Measurements from ENCODE around the gene LBX2.
A peak's percentile ranks its signal among the peaks of the same experiment; 100 is the strongest.

LBX2 gene, protein sequence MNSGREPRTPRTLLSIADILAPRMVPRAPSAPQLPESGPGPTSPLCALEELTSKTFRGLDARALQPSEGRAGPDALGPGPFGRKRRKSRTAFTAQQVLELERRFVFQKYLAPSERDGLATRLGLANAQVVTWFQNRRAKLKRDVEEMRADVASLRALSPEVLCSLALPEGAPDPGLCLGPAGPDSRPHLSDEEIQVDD

DNA sequence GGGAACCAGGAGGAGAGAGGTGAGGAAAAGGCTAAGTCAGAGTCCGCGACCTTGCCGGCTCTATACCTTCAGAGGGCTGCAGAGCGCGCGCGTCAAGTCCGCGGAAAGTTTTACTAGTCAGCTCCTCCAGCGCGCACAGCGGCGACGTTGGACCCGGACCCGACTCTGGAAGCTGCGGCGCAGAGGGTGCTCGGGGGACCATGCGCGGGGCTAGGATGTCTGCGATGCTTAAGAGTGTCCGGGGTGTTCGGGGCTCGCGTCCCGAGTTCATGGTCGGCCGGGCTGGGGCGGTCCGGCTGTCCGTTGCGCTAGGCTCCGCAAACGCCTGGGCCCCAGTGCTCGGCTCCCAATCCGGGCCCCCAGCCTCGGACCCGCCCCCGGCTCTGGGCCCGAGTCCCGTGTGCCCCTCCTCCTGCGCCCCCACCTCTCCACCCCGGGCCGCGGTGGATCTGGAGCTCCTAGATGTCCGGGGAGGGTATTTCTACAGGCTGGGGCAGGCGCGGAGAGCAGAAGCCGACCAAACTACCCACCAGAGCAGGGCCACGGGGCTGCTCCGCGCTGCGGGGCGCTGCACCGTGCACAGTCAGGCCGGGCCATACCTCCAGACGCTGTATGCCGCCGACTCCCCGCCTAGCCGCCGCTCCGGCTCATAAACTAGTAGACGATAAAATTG, at the start of gene LBX2:
LBX2 (minus strand) TSS at position 337 of the 673 bp plus-strand sequence; CDS start at position 271, 66 bp downstream.
- no peak for DNase-seq

DNA sequence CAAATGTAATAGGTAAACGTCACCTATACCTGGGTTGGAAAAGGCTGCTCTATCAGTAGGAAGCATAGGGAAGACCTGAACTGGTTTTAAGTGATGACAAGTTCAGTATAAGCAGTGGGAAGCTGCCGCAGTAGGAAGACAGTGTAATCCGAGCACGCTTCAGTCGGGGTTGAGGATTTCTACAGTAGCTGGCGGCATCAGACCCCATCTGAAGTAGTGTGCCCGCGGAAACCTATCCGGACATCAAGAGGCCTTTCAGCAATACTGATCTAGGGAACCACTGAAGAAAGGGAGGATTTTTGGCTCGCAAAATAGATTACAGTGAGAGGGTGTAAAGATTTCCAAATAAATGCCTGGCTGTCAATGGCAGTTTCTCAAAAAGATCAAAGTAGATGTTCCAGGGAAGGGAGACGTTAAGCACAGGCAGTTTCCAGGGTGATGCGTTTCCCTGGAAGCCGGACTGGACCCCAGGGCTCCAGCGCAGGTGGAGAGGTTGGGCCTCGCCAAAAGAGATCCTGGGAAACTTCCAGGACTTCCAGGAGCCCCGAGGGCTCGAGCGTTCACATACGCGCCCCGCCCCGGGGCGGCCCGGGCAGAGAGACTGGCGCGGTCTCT, 49.0 kb upstream of the LBX2 start:
- DNase-seq = no peak

DNA sequence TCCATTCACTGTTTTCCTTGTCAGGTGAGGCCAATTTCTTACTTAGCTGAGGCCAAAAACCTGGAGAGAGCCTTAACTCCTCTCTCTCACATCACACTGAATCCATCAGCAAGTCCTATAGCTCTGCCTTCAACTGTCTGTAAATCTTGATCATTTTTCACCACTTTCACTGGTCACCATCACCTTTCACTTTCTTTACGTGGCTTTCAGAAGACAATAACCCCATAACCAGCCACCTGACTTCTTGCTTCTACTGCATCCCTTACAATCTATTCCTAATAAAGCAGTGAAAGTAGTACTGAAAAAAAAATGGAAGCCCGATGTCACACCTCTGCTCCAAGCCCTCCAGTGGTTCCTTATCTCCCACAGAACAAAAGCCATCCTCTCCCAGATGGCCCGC, 46.6 kb upstream of the LBX2 start:
- no peak for DNase-seq

DNA sequence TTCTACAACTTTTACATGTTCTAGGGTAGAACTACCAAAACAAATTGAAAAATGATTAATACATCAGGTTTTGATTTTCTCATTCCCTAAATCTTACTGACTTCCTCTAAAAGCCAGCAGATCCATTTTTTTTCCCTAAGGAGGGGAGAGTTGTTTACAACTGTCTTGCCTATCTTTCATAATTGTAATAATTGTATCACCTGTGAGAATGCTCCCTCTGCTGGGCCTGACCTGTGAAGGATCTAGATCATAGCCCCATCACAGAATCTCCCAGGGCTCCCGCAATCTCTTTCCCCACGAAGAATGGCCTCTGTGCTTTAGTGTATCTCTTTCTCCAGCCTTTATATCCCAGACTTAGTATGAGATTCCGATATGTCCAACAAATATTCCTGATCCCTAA, 45.2 kb upstream of the LBX2 start:
- DNase-seq = no peak

DNA sequence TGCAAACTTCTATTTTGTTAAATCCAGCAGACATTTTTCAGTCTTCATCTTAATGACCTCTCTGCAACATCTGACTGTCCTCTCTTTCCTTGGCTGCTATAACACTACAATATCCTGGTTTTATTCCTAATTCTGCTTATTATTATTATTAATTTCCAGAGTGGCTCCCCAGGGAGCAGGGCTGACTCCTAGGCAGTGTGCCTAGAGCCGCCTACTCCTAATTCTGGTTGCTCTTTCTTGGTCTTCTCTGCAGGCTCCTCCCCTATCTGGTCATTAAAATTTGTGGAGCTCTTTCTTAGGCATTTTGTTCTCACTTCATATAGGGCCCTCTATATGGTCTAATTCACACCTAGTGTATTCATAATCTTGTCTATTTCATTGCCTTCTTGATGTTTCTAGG, 43.6 kb upstream of the LBX2 start:
- no peak for DNase-seq

DNA sequence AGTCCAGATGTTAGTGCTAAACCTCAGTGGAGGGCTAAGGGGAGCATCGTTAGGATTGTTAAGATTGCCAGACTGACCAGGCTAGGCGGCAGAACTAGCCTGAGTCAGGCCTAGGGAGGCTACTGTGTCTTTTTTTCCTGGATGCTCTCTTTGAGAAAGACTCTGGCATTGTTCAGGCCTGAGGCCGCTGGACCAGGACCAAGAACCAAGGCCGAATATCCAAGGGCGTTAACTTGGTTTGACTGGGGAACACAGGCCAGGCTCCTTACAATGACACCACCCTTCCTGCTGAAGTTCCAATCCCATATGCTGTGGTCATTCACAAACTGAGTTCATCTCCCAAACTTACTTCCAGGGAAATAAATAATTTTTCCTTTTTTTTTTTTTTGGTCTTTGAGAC, 40.9 kb upstream of the LBX2 start:
- no peak for DNase-seq

DNA sequence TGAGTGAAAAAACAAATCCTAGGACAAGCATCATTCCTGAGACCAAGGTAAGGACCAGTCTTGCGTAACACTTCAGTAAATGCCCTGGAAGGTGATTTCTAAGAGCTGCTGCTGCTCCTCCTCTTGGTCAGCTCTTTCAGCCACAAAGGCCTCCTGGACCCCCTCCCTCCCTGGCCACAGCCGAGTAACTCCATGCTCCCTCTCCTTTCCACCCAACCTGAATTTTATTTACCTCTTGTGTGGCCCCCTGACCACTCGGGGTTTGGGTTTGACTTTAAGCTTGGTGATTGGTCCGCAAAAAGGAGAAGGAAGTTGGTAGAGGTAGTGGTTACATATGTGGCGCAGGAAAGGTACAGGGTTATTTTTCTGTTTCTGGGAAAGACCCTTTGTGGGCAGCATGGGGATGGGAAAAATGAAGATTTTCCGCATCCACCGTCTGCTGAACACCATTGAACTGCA, 39.5 kb upstream of the LBX2 start:
- no peak for DNase-seq

DNA sequence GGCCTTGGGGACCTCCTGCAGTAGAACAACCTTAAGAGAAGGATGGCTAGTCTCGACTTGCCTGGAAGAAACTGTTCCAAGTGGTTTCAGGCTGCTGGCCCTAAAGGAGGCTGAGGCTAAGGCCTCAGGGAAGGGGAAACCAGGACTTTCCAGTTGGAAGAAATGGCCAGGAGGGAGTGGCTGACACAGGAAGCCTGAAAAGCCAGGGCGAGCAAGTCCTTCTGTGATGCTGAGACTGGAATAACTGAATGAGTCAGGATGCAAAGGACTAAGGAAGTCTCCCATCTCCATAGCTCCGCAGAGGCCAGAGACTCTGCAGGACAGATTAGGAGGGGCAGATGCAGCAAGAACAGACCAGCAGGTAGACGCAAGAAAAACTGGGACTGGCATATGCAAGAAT, 37.7 kb upstream of the LBX2 start:
- no peak for DNase-seq

DNA sequence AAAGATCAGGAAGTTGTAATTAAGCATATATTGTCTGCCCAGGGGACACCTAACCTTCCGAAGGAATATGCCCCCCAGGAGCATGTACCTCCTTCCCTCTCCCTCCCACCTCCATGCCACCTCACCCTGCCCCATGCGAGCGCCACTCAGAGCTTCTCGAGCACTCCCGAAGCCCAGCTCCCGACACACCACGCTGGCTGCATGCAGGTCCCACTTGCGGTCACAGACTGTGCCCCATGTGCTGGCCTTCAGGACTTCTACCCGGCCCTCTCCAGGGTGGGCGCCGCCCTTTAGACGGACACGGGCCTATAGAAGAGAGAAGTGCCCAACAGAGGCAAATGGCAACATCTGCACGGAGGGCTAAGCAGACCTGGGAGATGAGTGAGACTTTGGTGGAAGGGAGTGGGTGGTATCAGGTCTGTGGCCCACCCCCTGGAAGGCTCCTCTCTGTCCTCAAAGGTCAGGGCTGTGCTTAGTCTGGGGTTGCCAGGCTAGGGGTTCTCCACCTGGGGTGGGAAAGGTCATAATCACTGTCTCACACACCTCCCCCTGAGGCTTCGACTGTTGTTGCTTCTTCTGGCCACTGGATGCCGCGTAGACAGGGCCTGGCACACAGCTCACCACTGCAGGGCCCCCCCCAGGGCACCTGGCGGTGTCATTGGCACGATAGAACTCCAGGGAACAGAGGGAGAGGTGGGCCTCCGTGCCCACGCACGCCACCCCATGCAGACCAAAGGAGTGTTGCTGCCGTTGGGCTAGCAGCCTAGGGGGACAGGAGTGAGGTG, 37.0 kb upstream of the LBX2 start:
- no peak for DNase-seq

DNA sequence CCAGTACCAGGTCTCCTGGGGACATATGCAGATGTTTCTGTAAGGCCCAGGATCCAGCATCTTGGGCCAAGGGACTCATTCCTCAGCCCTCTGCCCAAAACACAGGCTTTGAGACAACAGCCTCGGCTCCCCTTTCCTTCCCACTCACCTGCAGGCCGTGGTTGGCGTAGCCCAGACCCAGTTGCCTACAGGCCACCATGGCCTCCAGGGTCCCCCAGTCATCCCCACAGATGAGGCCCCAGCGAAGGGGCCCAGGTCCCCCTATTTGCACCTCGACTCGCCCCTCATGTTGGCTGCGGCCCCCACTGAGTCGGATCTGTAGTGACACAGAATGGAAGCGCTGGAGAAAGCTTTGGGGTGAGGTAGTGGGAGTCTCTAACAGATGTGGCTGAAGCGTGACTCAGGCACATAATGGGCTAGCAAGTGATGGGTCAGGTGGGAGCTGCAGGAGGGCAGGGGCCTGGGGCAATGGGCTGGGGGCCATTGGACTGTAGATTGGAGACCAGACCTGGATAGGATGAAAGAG, 36.1 kb upstream of the LBX2 start:
- DNase-seq = no peak

DNA sequence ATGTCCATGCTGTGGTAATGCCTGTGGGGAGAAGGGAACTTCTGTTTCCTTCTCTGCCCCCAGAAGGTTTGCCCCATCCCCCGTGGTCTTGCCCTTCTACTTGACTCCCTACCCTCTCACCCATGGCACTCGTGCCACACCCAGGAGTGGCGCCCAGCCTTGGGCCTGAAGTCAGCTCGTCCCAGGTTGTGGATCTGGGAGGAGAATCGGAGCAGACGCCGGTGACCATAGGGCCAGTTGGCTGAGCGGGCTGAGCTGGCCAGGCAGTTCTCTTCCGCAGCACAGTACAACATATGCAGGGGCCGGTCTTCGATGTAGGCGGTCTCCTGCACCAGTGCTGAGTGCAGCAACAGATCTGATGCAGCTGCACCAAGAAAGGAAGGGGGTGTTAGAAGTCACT, 35.0 kb upstream of the LBX2 start:
- DNase-seq = no peak

DNA sequence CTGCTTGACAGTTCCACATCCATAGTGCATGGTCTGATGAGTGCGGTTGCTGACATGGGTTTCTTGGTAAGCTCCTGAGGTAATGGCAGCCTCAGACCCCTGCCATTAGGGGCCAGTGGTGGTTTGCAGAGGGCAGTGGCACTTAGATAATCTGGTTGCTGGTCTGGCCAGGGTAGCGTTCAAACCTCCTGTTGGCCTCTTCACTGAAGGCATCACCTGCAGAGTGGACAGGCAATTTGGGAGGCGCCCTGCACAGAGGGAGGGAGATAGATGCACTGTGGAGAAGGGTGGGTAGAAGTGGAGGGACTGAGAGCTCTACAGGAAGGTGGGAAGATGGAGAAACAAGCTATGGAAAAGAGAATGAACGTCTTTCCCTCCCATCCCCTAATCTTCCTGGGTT, 34.1 kb upstream of the LBX2 start:
- no peak for DNase-seq

DNA sequence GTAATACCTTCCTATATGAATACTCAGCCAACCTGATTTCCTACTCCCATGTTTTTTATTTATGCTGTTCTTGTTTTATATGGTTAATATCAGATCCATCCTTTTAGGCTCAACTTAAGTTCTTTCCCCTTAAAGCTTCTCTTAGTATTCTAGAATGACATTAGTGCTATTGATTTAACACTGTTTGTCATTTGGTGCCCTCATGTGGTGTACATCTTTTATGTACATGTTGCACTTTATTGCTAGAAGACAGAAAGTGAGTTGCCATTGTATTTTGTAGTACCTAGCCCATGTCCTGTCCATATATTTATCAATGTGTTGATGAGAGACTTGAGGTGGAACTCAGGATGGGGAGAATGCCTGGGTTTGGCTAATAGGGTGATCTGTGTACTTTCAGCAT, 32.8 kb upstream of the LBX2 start:
- DNase-seq = no peak

DNA sequence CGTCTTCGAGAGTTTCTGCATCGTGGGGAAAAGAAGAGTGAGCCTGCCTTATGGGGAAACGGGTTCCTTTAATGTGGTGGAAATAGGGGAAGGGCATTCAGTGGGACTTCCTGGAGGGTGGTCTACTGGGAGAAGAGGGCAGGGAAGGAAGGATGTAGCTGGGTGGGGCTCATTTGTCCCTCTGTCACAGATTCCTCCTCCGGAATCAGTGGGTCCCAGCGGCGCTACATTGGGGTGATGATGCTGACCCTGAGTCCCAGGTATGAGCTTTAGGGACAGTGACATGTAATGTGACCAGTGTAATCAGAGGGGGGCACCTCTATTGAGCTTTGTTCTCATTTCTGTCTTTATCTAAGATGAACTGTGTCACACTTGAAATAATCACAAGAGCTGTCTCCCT, 32.3 kb upstream of the LBX2 start:
- DNase-seq = no peak

DNA sequence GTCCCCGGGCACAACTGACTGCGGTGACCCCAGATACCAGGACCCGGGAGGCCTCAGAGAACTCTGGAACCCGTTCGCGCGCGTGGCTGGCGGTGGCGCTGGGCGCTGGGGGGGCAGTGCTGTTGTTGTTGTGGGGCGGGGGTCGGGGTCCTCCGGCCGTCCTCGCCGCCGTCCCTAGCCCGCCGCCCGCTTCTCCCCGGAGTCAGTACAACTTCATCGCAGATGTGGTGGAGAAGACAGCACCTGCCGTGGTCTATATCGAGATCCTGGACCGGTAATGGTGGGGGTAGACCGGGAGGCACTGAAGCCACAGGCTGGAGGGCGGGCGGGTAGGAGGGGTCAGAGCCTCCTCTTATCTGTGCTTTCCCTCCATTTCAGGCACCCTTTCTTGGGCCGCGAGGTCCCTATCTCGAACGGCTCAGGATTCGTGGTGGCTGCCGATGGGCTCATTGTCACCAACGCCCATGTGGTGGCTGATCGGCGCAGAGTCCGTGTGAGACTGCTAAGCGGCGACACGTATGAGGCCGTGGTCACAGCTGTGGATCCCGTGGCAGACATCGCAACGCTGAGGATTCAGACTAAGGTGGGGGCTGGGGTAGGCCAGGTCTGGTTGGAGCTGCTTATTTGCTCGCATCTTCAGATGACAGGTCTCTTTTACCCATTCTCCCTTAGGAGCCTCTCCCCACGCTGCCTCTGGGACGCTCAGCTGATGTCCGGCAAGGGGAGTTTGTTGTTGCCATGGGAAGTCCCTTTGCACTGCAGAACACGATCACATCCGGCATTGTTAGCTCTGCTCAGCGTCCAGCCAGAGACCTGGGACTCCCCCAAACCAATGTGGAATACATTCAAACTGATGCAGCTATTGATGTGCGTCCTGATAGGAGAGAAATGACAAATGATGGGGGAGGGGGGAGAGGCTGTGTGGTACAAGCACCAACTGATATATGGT, 31.1 kb upstream of the LBX2 start:
- no peak for DNase-seq

DNA sequence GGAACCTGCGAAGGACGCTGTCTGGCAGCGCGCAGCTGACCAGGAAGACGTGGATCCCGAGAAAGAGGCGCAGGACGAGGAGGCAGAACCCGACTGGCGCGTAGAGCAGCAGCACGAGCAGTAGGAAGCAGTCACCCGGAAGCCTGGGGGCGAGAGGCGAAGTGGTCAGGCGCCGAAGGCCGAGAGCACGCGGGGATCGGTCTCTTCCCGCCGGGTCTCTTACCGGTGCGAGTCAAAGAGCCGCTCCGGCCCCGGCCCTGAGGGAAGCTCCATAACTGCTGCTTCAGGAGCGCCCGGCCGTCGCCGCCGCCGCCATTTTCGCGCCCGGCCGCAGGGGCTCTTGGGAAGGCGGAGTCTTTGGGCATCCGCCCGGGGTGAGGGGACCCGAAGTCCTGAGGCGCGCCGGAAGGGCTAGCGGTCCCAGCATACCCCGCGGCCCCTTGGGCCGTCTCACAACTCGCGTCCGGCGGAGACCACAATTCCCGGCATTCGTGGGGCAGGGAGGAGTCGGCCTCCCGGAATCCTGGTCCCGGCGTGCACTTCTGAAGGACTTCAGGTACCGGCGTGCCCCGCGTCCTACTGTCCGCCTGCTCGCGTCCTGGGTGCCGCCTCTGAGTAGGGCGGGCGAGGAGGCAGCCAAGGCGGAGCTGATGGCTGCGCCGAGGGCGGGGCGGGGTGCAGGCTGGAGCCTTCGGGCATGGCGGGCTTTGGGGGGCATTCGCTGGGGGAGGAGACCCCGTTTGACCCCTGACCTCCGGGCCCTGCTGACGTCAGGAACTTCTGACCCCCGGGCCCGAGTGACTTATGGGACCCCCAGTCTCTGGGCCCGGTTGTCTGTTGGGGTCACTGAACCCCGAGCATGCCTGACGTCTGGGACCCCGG, 30.2 kb upstream of the LBX2 start, which contains the start of the genes AUP1 and HTRA2:
AUP1 (minus strand) TSS at position 350 of the 882 bp plus-strand sequence; CDS start at position 273, 77 bp downstream.
HTRA2 (plus strand) TSS at position 577 of the 882 bp plus-strand sequence; CDS start at position 651, 74 bp downstream.
- peak; percentile 97 for DNase-seq

DNA sequence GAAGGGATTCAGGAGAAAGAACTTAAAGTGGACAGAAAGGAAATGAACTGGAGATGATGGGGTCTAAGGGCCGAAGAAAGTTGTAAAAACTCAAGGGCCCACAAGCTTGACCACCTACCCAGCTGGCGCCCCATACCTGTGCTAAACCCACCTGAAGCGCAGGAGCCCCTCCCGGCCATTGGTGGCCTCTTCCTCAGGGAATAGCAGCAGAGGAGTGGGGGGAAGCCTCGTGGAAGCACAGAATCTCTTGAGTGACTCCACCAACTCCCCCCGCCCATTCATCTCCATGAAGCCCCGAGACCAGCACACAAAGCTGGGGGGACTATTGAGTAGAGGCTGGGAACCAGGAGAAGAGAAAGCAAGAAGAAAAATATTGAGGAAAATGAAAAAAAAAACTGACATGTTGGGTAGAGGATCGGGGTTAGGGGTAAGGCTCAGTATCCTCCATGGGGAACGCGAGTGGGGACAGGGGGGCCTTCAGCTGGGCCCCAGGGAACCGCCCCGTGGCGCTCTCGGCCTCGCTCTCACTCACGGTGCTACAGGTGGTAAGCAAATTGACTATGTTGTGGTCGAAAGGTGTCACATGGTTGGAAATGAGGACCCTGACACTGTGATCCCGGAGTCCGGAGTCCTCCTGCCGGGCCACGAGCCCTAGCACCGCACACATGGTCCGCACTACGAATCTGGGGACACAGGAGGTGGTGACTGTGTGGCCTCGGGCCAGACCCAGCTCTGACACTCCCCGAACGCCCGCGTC, 29.4 kb upstream of the LBX2 start:
- DNase-seq = no peak

DNA sequence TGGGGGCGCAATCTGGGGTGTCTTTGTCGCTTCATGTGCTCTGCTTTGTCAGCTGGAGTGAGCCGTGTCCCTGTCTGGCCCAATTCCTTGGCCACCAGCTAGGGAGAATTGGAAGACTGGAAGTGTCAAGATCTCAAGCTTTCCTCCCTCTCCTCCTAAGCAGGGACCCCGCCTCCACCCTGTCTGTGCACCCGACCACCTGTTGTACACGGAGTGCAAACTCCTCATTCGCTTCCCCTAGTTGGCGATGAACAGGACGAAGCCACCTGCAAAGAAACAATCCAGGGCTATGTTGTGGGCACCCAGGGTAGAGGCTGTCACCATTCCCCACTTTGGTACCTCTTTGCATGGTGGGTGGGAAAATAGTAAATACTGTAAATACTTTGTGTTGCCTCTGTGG, 28.3 kb upstream of the LBX2 start:
- DNase-seq = no peak

DNA sequence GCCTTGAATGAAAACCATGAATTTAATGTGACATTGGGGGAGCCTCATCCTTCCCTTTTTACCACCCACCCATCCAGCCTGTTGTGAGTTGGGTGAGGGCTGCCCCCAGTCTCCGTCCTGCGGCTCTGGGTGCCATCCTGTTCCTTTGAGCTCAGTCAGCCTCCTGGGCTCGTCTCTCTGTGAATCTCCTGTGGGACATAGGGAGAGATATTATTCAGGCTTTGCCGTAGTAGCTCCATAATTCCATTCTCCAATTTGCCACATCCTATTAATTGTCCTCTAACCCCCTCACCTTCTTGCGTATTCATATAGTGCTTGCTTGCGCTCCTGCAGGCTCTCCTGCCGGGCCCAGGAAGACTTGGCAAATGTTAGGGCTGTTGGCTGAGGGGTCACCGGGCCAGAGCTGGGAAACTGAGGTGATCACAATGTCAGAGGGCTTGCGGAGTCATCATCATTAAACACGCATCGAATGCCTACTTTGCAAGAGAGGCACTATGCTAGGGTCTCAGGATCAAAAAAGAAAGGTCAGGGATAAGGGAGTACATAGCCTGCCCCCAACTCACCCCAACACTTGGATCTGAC, 27.3 kb upstream of the LBX2 start:
- DNase-seq = no peak
